Pancreas (tissue), 10 donors: ENCODE measurements around the gene CACNA1I. TPM values are rescaled to one million over a fixed set of nuclear protein-coding genes. Genes with fewer than 3 reads are reported as not detected.
A peak's percentile ranks its signal among the peaks of the same experiment; 100 is the strongest.

ENCODE experiments used
- ATAC-seq, 4 donors: fragments of 200-7000 bp; cut with Tn5 transposase; one replicate each; pipeline versions ENCODE4 v1.8.0 to v1.9.1; 2020; ENCODE audit warnings: mild to moderate bottlenecking in 4 of 4, moderate library complexity in 4 of 4
- DNase-seq, 6 donors: peaks; one replicate each; pipeline ENCODE4 v3.0.0-alpha.2; 2020
- FAIRE-seq: peaks from 2 replicates; lab custom pipeline; 2012; peaks lifted over from hg19 to GRCh38; lab: Jason Lieb, UNC
- H3K27ac ChIP-seq, 4 donors: fragments of 200-600 bp; sonication (generic); 1 replicate in 3 of 4; 2 replicates in 1 of 4; pipeline versions ENCODE4 v1.5.0 to v1.8.0; 2020
- H3K27me3 ChIP-seq, 4 donors: fragments of 200-600 bp; one replicate each; pipeline ENCODE4 v1.8.0; 2021
- H3K36me3 ChIP-seq, 3 donors: fragments of 200-600 bp; sonication (generic) in 1 of 3; one replicate each; pipeline versions ENCODE4 v1.5.0 to v1.8.0; 2020 to 2021
- H3K4me1 ChIP-seq, 3 donors: fragments of 200-600 bp; one replicate each; pipeline ENCODE4 v1.8.0; 2021
- H3K4me3 ChIP-seq, 4 donors: fragments of 200-600 bp; sonication (generic) in 2 of 4; one replicate each; pipeline versions ENCODE4 v1.5.0 to v1.8.0; 2020 to 2021
- H3K9me3 ChIP-seq, 4 donors: fragments of 200-600 bp; one replicate each; pipeline ENCODE4 v1.8.0; 2021
- WGBS, 2 donors: extraction: QIAGEN DNeasy Blood & Tissue Kit; methylation state at CpG; one replicate each; pipeline ENCODE4 v1.1.7; 2013; 5-methylcytosine and 5-hydroxymethylcytosine counted together
- intact Hi-C, 3 donors: fragments of 100-400 bp; cut with DNase I; formaldehyde crosslinking; loops; one replicate each; pipeline versions ENCODE4 v1.11.1 to v1.14.2; 2022
- polyA plus RNA-seq, 2 donors: library from polyadenylated mRNA; stranded (reverse); fragments of 200-250 nt; gene quantifications; one replicate each; pipeline ENCODE4 v1.2.3, GENCODE V29; 2013
- total RNA-seq, 6 donors: library from RNA; stranded (reverse); fragmentation: NEBNext Ultra II Directional in 4 of 6; extraction: Animal tissue kit (Norgen Biotek cat#: 25700) in 4 of 6; gene quantifications; one replicate each; pipeline versions ENCODE4 v1.2.1 to v1.2.4, GENCODE V29; 2021 to 2023
- TF ChIP-seq, protein P1 (sequence below), 4 donors: fragments of 200-600 bp; sonication (generic) in 3 of 4; IDR thresholded peaks; one replicate each; pipeline versions ENCODE4 v1.5.0 to v1.8.0; 2021; ENCODE audit warnings: antibody characterized with exemption in 4 of 4
- donor health status: healthy with polysubstance abuse.
- donor health status: DM: no; HTN: no; CAD: no; lungs with moderate emphysema.
- donor health status: DM: no; HTN: no; CAD: no.
- donor health status: control.
- donor health status: control.
- donor health status: Bipolar disorder and iron deficiency.
- donor health status: DM: yes; HTN: yes; CAD: no.
- donor health status: DM: no; HTN: no; CAD: no.
- donor health status: DM: no; HTN: no; CAD: no.
- donor health status: DM: yes; HTN: yes; CAD: no.

Gene CACNA1I
- total and polyA plus RNA-seq, 8 donors, result 0.04 to 0.21 (median 0.07) TPM

DNA sequence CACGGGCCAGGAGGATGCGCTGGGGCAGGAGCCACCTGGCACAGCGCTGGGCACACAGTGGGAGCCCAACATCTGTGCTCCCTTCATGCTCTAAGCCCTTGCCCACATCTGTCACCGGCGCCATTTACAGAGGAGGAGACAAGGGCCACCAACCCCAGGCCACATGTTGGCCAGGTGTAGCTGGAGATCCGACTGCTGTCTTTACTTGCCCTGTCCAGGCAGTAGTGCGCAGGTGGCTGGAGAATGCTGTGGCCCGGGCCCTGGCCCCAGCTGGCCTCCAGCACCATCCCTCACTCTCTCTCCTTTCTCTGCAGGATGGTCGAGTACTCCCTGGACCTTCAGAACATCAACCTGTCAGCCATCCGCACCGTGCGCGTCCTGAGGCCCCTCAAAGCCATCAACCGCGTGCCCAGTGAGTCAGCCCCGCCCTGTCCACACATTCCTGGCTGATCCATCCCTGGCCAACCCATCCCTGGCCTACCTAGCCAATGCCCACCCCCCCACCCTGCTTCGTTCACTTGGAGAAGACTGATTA, 48.5 kb downstream of the CACNA1I start:
- no peak for FAIRE-seq
- 81 to 87% methylated on average over 17 of the region's 17 CpGs for WGBS, 2 donors
- H3K27me3 ChIP-seq, result no peaks in the 10 kb centered on the region
- TF ChIP-seq, protein P1, sequence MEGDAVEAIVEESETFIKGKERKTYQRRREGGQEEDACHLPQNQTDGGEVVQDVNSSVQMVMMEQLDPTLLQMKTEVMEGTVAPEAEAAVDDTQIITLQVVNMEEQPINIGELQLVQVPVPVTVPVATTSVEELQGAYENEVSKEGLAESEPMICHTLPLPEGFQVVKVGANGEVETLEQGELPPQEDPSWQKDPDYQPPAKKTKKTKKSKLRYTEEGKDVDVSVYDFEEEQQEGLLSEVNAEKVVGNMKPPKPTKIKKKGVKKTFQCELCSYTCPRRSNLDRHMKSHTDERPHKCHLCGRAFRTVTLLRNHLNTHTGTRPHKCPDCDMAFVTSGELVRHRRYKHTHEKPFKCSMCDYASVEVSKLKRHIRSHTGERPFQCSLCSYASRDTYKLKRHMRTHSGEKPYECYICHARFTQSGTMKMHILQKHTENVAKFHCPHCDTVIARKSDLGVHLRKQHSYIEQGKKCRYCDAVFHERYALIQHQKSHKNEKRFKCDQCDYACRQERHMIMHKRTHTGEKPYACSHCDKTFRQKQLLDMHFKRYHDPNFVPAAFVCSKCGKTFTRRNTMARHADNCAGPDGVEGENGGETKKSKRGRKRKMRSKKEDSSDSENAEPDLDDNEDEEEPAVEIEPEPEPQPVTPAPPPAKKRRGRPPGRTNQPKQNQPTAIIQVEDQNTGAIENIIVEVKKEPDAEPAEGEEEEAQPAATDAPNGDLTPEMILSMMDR (IDR thresholded peaks at IDR 0.05), result no peak
- H3K27ac ChIP-seq, result no peak overlapping the region
- no peak for ATAC-seq
- H3K9me3 ChIP-seq, result no peaks in the 10 kb centered on the region
- H3K4me3 ChIP-seq, result no peak overlapping the region
- no peaks in the 10 kb centered on the region for H3K4me1 ChIP-seq
- peak in 1 of 6 donors; percentile 9 for DNase-seq
- intact Hi-C loops, result no loop called here
- no peaks in the 10 kb centered on the region for H3K36me3 ChIP-seq

DNA sequence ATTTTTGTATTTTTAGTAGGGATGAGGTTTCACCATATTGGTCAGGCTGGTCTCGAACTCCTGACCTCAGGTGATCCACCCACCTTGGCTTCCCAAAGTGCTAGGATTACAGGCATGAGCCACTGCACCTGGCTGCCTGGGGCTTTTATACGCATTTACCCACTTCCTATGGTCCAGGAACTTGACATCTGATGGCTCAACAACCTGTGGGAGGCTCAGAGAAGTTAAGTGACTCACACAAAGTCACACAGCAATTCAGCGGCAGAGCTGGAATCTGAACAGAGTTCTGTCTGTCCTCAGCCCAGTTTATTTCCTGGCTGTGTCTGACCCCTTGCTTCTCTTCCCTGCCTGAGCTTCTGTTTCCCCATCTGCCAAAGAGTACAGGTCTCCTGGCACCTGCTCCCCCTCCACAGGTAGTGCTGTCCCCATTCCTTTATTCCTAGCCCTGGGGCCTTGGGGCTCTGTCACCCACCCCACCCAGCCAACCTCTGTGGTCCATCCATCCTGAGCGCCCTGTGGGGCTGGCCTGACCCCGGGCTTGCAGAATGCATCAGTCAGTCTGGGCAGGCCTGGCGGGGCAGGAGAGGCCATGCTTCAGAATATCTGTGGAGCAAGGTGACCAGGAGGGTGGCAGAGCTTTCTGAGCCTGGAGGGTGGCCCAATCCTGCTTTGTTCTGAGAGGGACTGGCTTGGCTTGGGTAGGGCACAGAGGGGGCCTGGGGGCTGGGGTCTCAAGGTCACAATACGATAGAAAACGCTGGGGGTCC, 50.6 kb downstream of the CACNA1I start:
- DNase-seq (peak in 1 of 6 donors; percentile 44), ATAC-seq (no peak), FAIRE-seq (no peak)
- intact Hi-C loops, result no loop called here
- Histone ChIP-seq H3K4me1 (no peaks in the 10 kb centered on the region), H3K27ac (no peak overlapping the region), H3K36me3 (no peaks in the 10 kb centered on the region), H3K9me3 (no peaks in the 10 kb centered on the region), H3K4me3 (no peak overlapping the region), H3K27me3 (no peaks in the 10 kb centered on the region)
- 68 to 83% methylated on average over 8 of the region's 8 CpGs for WGBS, 2 donors
- TF ChIP-seq, protein P1 (IDR thresholded peaks at IDR 0.05), result no peak

- no peak overlapping the region for H3K4me3 ChIP-seq
- H3K4me1 ChIP-seq, result no peaks in the 10 kb centered on the region
- intact Hi-C loops, result no loop called here
- DNase-seq, result no peak
- H3K27me3 ChIP-seq, result no peaks in the 10 kb centered on the region
- TF ChIP-seq, protein P1 (IDR thresholded peaks at IDR 0.05), result no peak
- no peak for FAIRE-seq
- no peak overlapping the region for H3K27ac ChIP-seq
- no peaks in the 10 kb centered on the region for H3K36me3 ChIP-seq
- H3K9me3 ChIP-seq, result no peaks in the 10 kb centered on the region
- 33 to 45% methylated on average over 7 of the region's 7 CpGs for WGBS, 2 donors
- ATAC-seq, result peak in 1 of 4 donors; percentile 18
Measured at GRCh38 chr22:39621826-39622225, 51.3 kb downstream of the CACNA1I start.

- no peak for FAIRE-seq
- intact Hi-C loops, result no loop called here
Measured at GRCh38 chr22:39622881-39623367, 52.4 kb downstream of the CACNA1I start.

More at GRCh38 chr22:39622881-39623367, 52.4 kb downstream of the CACNA1I start:
- Histone ChIP-seq H3K4me3 (no peak overlapping the region), H3K27ac (no peak overlapping the region), H3K4me1 (no peaks in the 10 kb centered on the region), H3K9me3 (no peaks in the 10 kb centered on the region), H3K36me3 (no peaks in the 10 kb centered on the region), H3K27me3 (no peaks in the 10 kb centered on the region)
- TF ChIP-seq, protein P1 (IDR thresholded peaks at IDR 0.05), result peak; percentile 22 to 40 (median 23)
- ATAC-seq, result peak in 3 of 4 donors; percentile 72 to 91 (median 76)
- WGBS, 2 donors, result 17 to 22% methylated on average over 17 of the region's 17 CpGs
- peak; percentile 38 to 87 (median 50) for DNase-seq
